ENCODE data around the gene ZNF569.
"Not testable (repeated sequence)": the region's sequence is repeated elsewhere in the genome, so short reads cannot be mapped to it uniquely, and the experiment has no call there.

The ZNF569 gene

GRCh38 chr19:37391399-37391798 lies 75.8 kb downstream of the ZNF569 start:
- not testable (repeated sequence) for FAIRE-seq

- no peak for FAIRE-seq
These were observed 78.0 kb downstream of the ZNF569 start for GRCh38 chr19:37389234-37389633.

GRCh38 chr19:37370880-37371661 lies 96.2 kb downstream of the ZNF569 start, which contains the start of gene ZNF527:
ZNF527 (plus strand) TSS chr19:37371099; CDS start chr19:37374199, 3,100 bp downstream.
- peak; percentile 55 for FAIRE-seq

- FAIRE-seq, result not testable (repeated sequence)
These were observed 96.8 kb downstream of the ZNF569 start for GRCh38 chr19:37370386-37370879.

GRCh38 chr19:37362733-37363132 lies 104.5 kb downstream of the ZNF569 start:
- FAIRE-seq, result no peak

- no peak for FAIRE-seq
These were observed 105.2 kb downstream of the ZNF569 start for GRCh38 chr19:37361994-37362393.

Measured in colon (tissue), 2 donors.